22Rv1 (cell line): ENCODE results near the gene GFPT1.

Experiments
- ZFX ChIP-seq: fragments of 450-650 bp; IDR thresholded peaks from 2 replicates; pipeline ENCODE4 v1.6.1; 2017; ENCODE audit warnings: antibody characterized with exemption, borderline replicate concordance
- TF ChIP-seq, protein P1 (sequence below): fragments of 450-650 bp; IDR thresholded peaks from 2 replicates; pipeline ENCODE4 v1.5.1; 2017; ENCODE audit warnings: mild to moderate bottlenecking

- TF ChIP-seq, protein P1, sequence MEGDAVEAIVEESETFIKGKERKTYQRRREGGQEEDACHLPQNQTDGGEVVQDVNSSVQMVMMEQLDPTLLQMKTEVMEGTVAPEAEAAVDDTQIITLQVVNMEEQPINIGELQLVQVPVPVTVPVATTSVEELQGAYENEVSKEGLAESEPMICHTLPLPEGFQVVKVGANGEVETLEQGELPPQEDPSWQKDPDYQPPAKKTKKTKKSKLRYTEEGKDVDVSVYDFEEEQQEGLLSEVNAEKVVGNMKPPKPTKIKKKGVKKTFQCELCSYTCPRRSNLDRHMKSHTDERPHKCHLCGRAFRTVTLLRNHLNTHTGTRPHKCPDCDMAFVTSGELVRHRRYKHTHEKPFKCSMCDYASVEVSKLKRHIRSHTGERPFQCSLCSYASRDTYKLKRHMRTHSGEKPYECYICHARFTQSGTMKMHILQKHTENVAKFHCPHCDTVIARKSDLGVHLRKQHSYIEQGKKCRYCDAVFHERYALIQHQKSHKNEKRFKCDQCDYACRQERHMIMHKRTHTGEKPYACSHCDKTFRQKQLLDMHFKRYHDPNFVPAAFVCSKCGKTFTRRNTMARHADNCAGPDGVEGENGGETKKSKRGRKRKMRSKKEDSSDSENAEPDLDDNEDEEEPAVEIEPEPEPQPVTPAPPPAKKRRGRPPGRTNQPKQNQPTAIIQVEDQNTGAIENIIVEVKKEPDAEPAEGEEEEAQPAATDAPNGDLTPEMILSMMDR = no peak
- no peak for TF ChIP-seq ZFX
Observed at GRCh38 chr2:69335311-69335710, 51.7 kb downstream of the GFPT1 start.
